Activated CD4-positive, alpha-beta T cell treated with anti-CD3 and anti-CD28 coated beads for 48 hours (primary cell): Measurements from ENCODE around the gene ART4.

Source experiments
- DNase-seq: peaks from one replicate; pipeline ENCODE4 v3.0.0-alpha.2; 2020

ART4 gene, protein sequence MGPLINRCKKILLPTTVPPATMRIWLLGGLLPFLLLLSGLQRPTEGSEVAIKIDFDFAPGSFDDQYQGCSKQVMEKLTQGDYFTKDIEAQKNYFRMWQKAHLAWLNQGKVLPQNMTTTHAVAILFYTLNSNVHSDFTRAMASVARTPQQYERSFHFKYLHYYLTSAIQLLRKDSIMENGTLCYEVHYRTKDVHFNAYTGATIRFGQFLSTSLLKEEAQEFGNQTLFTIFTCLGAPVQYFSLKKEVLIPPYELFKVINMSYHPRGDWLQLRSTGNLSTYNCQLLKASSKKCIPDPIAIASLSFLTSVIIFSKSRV

DNA sequence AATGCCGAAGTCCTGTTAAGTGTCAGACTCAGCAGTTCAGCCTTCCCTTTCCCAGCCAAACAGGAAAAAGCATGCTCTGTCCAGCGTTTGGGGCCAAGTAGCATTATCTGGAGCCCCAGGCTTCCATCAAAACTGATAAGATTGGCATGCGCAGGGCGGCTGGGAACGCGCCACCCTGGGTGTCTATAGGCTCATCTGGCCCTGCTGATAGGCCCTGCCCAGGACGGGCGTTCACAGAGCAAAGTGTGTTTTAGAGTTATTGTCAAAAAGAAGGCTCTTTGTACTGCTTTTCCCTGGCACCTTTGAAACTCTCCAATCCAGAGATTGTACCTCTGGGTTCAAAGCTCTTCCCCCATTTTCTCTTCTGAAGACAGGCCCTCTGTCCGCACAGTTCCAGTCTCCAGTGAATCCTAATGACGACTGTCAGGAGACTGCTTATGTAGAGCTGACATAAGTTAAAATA is at the start of gene ART4:
Gene ART4 (minus strand): TSS at position 102 of the 463 bp plus-strand sequence. CDS start 413 bp downstream, outside the sequence.
- DNase-seq = no peak

GRCh38 chr12:14892726-14893505 is 49.6 kb upstream of the ART4 start:
- DNase-seq = no peak

DNA sequence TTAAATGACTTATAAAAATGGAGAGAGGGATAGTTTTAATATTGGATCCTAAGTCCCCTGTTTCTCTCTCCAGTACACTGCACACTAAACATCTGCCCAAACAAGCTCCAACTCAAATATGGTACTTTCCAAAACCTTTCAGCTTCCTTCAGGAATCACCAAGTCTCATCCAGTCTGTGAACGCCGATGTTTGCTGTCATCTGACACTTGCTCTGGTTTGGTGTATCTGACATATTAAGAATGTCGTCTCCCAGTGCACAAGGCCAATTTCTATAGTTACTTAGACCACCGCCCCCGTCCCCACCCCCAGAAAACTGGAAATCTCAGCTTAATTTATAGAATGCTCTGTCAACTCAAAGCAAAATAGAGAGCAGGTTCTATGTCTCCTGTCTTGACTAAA is 47.4 kb upstream of the ART4 start:
- no peak for DNase-seq

- no peak for DNase-seq
Observed at GRCh38 chr12:14886271-14886670, 42.9 kb upstream of the ART4 start.

DNA sequence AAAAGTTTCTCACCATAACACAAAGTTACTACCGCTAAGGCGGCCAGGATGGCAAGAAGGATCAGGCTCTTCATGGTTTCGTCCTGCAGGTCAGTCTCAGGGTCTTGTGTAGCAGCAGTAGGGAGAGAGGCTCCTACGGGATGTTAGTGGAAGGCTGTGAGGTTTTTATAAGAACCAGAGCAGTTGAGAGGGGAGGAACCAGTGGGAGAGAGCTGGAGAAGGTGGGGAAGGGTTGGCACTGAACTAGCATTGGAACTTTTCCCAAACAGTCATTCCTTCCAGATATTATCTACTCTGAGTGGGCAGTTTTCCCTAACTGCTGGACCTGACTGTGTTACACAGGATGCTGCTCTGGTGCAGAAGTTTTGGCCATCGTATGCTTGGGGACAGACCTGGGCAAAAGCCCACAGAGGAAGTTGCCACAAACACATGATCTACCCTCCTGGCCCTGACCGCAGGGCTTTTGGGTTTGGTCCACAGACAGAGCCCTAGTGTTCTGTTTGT is 42.4 kb upstream of the ART4 start, which contains the start of gene MGP:
Gene MGP (minus strand): TSS at position 137 of the 504 bp plus-strand sequence. CDS start 63 bp downstream, at position 74.
- DNase-seq = no peak

GRCh38 chr12:14884458-14884878 is 41.1 kb upstream of the ART4 start:
- DNase-seq = peak; percentile 82

GRCh38 chr12:14883686-14884085 is 40.4 kb upstream of the ART4 start:
- no peak for DNase-seq

DNA sequence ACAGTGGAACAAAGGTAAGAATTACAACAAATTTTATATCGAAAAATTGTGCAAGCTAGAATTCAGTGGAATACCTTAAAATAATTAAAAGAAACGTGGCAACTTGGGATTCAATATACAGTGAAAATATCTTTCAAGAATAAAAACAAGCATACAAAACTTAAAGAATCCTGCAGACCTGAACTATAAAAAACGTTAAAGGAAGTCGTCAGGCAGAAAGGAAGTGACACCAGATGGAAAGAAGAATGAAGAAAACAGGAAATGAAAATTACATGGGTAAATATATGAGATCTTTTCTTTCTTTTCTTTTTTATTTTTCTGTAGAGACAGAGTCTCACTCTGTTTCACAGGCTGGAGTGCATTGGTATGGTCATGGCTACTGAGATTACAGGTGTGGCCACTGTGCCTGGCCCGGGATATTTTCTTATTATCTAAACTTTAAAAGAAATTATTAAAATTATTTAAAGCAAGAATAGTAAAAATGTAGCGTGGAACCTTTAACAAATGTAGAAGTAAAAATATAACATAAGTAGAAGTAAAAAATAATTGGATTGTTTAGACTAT is 37.6 kb upstream of the ART4 start:
- DNase-seq = no peak

DNA sequence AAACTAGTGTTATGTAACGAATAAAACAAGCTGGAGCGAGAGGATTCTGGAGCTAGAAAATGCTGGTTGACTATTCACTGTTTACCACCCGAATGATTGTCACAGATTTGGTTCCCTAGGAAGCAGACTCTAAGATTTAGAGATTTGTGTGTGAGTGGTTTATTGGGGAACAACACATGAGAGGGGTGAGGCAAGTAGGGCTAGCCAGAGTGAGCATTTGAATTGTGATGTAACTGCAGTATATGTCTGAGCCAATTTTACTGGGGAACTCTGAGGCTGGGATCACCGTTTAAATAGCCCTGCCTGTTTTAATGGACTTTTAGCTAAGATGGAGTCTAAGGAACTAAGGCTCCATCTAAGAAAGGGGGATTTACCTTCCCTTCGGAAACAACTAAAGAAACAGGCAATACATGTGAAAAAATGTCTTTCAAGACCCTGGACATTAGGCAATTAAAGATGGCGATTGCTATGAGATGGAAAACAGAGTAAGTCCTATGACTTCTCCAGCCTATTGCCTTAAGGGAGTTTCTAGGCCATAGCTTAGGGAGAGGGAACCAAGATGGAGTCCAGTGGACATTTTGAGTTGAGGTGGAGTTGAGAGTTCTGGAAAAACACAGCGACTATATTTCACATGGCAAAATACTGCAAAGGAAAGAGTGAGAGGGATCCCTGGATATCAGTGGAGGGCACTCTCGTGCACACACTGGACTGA is 36.1 kb upstream of the ART4 start:
- DNase-seq = no peak

DNA sequence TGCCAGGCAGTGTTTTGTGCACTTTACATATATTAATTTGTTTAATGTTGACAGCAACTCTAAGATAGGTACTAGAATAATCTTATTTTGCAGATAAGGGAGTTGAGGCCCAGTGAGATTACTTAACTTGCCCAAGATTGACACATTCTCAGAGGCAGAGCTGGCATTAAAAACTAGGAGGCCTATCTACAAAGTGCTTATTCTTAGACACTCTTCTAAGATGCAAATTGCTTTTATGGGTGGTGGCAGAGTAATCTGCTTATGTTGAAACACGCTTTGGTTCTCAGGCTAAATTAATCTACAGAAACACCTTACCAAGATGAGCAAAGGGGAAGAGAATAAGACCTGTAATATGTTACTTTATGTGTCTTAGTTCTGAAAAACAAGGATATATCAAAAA is 35.2 kb upstream of the ART4 start:
- DNase-seq = no peak

DNA sequence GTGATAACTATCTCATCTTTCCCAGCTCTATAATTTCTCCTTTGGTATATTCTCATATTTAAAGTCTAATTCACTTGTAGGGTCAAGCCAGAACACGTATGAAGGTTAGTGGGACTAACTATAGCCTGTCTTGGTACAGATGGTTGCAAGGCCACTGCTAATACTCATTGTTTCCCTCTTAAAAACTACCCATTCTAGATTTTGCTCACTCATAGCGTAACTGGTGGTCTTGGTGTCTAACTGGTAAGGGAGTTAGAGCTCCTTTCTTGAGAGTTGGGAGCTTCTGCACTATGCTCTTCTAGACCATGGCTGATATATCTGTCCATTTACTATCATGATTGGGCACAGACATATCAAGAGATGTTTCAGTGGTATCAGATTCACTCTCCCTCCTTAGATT is 33.5 kb upstream of the ART4 start:
- no peak for DNase-seq

DNA sequence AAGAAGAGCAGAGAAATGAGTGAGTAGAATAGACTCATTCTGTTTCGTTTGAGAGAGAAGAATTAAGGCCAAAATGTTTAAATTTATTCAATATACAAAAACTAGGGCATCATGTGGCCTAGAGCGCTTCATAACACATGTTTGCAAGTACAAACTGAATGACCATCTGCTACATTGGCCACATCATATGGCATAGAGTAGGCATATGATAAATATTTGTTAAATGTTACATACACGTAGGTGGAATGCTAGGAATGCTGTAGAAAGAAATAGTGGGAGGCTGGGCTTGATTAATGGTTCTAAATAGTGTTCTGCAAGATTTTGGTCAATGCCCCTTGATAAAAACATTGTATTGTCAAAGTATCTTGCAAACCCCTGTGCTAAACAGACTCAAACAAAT is 31.6 kb upstream of the ART4 start:
- no peak for DNase-seq

DNA sequence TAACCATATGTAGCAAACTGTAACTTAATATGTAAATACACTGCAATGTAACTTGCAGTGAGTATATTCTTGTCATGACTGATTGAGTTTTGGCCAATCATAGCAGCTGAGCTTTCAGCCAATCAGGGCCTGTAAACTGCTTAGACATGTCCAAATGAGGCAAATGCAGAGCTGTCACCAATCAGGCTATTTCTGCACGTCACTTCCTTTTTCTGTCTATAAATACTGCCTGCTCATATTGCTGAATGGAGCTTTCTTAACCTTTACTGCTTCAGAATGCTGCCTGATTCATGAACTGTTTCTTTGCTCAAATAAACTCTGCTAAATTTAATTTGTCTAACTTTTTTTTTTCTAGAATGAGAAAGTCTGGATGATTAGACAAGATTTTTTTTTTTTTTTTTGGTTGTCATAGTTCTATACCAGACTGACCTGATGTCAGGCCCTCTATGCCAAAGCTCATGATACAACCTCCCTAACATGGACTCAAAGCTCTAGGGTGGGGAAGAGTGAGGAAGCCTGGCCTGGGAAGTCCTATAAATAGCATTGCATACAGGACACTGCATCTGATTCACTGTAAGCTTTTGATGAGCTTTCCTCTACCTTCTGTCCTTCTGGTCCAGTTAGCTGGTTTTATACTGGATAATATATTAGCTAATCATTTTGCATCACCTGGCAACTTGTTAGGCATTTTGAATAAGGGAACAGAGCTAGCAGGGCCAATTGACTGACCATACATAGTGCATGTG is 30.3 kb upstream of the ART4 start:
- DNase-seq = no peak

DNA sequence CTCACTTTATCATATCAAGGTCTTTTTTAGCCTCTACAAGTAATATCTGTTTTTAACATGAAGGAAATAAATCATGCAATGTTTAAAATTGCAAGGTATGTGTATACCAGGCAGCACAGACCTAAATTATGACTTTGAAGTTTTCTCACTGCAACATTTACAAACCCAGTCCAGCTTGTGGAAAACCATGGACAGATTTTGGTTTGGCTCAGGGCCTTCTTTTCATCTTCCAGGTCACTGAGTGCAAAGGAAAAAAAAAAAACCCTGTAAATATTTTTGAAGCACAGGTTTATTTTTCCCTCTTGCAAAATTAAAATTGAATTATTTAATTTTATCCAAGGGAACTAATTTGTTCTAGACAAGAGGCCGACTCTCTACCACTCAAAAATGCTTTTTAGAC is 28.6 kb upstream of the ART4 start:
- no peak for DNase-seq

GRCh38 chr12:14871247-14871646 is 27.9 kb upstream of the ART4 start:
- DNase-seq = no peak

DNA sequence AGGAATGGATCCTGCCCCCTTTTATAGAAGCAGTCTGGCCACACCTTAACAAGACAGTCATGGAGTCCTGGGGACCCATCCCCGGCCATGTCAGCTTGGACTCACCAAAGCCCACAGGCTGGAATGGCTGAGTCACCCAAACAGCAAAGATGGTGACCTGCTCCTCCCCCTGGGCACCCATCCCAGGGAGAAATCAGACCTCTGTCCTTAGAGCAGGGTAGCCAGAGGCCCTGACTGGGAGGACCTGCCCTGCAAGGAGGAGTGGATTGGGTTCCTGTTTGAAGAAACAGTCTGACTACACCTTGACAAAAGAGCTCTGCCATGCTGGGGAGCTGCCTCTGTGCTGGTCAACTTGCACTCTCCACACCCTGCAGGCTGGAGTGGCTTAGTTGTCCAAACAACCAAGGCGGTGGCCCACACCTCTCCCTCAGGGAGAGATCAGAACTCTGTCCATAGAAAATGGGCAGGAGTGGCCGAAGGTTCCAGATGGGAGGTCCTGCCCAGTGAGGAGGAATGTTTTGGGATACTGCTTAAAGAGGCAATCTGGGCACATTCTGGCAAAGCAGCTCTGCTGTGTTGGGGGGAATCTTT is 25.7 kb upstream of the ART4 start:
- DNase-seq = no peak

DNA sequence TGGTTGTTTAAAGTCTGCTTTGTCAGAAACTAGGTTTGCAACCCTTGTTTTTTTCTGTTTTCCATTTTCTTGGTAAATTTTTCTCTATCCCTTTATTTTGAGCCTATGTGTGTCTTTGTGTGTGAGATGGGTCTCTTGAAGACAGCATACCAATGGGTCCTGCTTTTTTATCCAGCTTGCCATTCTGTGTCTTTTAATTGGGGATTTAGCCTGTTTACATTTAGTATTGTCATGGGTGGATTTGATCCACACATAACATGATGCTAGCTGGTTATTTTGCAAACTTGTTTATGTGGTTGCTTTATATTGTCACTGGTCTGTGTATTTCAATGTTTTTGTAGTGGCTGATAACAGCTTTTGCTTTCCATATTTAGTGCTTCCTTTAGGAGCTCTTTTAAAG is 17.2 kb upstream of the ART4 start:
- DNase-seq = no peak

DNA sequence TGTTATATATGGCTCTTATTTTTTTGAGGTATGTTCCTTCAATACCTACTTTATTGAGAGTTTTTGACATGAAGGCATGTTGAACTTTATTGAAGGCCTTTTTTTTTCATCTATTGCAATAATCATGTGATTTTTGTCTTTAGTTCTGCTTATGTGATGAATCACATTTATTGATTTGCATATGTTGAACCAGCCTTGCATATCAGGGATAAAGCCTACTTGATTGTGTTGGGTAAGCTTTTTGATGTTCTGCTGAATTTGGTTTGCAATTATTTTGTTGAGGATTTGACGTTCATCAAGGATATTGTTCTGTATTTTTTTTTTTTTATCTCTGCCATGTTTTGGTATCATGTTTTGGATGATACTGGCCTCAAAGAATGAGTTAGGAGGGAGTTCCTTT is 15.2 kb upstream of the ART4 start:
- no peak for DNase-seq

GRCh38 chr12:14854586-14855183 is 11.4 kb upstream of the ART4 start:
- DNase-seq = no peak

GRCh38 chr12:14853961-14854360 is 10.6 kb upstream of the ART4 start:
- DNase-seq = no peak

DNA sequence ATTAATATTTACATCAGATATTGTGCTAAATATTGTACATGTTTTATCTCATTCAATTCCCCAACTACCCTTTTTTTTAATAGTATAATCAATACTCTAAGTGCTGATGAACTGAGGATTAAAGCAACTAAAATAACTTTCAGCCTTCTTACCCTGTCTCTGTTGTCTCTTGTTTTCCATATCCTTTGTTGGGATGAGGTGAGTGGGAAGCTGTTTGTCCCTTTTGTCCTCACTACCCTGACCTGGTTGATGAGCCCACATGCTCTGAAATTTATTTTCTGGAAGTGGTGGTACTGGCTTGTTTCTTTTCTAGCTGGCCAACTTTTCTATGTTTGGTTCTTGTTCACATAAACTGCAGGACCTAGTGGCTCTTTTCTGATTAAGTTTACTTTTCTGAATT is 9.6 kb upstream of the ART4 start:
- DNase-seq = no peak
